SHP77 treated with DMSO at 0.1 percent for 48 hours (cell line): ENCODE data around the gene KHK.
"Not testable (repeated sequence)": the region's sequence is repeated elsewhere in the genome, so short reads cannot be mapped to it uniquely, and the experiment has no call there.

Experiments
- DNase-seq: peaks from one replicate; lab custom pipeline; 2025; lab: John Stamatoyannopoulos, UW

KHK gene

DNA sequence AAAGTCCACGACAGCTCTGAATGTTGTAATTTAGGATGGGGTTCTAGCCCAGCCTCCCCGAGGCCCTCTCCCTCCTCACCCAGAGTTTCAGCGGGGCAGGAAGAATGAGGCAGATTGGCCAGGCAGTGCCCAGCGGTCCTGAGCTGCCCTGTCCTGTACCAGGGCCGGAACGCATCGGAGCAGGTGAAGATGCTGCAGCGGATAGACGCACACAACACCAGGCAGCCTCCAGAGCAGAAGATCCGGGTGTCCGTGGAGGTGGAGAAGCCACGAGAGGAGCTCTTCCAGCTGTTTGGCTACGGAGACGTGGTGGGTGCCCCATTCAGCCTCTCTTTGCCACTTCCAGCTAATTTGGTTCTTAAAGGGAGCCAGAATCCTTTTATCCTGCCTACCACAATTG is 10.8 kb downstream of the KHK start:
- DNase-seq = no peak

DNA sequence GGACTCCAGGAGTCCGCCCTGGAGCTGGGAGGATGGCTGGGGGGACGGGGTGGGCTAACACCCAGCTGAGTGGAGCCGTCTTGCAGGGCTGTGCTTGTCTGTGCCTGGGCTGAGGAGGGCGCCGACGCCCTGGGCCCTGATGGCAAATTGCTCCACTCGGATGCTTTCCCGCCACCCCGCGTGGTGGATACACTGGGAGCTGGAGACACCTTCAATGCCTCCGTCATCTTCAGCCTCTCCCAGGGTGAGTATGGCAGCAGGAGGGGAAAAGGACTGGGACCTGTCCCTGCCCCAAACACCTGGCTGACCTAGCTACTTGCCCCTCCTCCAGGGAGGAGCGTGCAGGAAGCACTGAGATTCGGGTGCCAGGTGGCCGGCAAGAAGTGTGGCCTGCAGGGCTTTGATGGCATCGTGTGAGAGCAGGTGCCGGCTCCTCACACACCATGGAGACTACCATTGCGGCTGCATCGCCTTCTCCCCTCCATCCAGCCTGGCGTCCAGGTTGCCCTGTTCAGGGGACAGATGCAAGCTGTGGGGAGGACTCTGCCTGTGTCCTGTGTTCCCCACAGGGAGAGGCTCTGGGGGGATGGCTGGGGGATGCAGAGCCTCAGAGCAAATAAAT is 12.9 kb downstream of the KHK start:
- no peak for DNase-seq

DNA sequence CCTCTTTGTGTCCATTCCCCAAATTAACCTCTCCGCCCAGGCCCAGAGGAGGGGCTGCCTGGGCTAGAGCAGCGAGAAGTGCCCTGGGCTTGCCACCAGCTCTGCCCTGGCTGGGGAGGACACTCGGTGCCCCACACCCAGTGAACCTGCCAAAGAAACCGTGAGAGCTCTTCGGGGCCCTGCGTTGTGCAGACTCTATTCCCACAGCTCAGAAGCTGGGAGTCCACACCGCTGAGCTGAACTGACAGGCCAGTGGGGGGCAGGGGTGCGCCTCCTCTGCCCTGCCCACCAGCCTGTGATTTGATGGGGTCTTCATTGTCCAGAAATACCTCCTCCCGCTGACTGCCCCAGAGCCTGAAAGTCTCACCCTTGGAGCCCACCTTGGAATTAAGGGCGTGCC is 13.5 kb downstream of the KHK start:
- no peak for DNase-seq

DNA sequence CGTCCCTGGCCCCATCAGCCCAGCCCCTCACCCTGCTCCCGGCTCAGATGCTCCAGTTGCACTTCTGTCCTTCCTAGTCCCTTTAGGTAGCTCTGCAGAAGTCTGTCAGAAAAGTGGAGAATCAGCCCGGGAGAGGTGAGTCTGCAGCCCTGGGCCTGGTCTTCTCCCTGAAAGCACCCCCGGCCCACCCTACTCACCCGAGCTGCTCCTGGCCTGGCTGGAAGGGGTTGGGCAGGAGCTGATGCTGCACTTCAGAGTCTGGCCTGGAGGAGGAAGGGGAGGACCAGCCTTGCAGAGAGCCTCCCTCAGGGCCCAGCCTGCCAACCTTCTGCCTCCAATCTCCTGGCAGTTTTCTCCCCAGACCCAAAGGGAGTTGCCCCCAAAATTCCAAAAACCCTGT is 15.8 kb downstream of the KHK start:
- no peak for DNase-seq

DNA sequence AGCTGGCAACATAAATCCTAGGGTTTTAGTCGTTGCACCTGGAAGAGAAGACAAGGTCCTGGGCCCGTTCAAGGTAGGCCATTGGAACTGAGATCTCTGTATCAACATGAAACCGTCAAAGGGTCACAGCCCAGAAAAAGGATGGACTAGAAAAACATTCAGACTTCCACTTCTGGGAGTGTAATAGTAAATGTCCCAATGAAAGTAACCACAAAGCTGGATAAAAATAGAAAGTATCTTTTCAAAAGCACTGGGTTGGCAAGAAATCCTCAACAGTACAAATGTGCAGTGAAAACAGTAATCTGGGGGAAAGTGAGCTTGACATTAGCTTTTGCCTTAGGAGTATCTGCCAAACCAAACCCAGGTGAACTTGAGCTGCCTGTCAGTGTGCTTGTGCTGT is 19.4 kb downstream of the KHK start:
- no peak for DNase-seq

DNA sequence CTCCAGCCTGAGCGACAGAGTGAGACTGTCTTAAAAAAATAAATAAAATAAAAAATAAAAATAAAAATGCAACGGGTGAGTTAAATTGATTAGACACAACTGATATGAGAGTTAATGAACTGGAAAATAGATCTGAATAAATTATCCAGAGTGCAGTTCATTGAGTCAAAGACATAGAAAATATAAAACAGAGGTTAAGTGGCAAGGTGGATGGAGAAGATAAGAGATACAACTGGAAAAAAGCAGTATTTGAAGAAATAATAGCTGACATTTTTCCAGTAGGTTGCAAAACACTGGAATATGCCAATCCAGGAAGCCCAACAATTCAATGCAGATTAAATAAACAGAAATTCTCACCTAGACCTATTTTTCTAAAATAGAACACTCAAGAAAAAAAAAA is 21.6 kb downstream of the KHK start:
- no peak for DNase-seq

DNA sequence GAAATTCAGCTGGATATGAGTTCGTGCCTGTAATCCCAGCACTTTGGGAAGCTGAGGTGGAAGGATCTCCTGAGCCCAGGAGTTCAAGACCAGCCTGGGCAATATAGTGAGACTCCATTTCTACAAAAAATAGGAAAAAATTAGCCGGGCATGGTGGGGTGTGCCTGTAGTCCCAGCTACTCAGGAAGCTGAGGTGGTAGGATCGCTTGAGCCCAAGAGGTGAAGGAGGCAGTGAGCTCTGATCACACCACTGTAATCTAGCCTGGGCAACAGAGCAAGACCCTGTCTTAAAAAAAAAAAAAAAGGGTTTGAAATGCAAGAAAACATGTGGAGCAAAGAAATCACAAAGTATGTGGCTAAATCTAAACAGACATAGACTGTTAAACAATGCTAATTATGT is 22.5 kb downstream of the KHK start:
- no peak for DNase-seq

DNA sequence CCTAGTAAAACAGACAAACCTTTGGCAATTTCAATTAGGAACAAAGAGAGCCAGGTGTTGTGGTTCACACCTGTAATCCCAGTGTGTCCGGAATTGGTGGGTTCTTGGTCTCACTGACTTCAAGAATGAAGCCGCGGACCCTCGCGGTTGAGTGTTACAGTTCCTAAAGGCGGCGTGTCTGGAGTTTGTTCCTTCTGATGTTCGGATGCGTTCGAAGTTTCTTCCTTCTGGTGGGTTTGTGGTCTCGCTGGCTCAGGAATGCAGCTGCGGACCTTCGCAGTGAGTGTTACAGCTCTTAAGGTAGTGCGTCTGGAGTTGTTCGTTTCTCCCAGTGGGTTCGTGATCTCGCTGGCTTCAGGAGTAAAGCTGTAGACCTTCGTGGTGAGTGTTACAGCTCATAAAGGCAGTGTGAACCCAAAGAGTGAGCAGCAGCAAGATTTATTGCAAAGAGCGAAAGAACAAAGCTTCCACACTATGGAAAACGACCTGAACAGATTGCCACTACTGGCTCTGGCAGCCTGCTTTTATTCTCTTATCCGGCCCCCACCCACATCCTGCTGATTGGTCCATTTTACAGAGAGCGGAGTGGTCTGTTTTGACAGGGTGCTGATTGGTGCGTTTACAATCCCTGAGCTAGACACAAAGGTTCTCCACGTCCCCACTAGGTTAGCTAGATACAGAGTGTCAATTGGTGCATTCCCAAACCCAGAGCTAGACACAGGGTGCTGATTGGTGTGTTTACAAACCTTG is 24.2 kb downstream of the KHK start:
- DNase-seq = not testable (repeated sequence)

DNA sequence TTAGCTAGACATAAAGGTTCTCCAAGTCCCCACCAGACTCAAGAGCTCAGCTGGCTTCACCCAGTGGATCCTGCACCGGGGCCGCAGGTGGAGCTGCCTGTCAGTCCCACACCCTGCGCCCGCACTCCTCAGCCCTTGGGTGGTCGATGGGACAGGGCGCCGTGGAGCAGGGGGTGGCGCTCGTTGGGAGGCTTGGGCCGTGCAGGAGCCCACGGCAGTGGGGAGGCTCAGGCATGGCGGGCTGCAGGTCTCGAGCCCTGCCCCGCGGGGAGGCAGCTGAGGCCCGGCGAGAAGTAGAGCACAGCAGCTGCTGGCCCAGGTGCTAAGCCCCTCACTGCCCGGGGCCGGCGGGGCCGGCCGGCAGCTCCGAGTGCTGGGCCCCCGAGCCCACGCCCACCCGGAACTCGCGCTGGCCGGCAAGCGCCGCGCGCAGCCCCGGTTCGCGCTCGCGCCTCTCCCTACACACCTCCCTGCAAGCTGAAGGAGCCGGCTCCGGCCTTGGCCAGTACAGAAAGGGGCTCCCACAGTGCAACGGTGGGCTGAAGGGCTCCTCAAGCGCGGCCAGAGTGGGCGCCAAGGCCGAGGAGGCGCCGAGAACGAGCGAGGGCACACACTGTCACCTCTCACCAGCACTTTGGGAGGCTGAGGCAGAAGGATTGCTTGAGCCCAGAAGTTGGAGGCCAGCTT is 25.0 kb downstream of the KHK start:
- DNase-seq = not testable (repeated sequence)

DNA sequence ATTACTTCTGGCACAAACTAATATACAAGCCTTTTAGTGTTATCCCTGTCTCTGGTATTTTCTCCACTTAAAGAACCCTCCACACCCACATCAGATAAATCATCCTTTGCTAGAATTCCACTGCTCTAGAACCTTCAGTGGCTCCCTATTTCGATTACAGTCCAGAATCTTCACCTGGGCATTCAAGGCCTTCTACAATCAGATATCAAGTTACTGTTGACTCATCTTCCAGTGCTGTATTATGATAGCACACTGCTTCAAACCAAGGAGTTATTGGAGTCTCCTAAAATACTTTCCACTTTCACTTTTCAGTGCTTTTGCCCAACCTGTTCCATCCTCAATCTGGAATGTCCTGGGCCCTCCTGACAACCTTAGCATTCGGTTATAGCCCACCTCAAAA is 28.9 kb downstream of the KHK start:
- DNase-seq = no peak

DNA sequence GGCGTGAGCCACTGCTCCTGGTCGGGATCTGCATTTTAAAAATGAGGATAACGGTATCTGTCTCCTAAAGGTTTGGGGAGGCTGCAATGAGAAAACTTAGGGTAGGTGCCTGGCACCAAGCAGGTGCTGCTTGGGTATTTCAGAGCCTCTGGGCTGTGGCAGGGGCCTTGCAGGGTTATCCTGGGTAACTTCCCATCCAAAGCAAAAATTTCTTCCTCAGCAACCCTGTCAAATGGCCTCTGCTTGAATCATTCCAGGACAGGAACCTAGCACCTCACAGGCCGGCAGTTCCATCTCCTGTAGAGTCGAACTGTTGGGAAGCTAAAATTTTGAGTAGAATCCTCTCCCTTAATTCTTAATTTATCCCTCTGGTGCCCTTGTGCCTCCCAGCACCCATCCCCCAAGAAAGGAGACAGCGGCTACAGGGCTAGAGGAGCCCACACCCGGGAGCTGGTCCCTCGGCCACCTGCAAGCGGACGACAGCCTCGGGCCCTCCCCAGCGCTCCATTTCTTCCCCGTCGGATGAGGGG is 31.5 kb downstream of the KHK start:
- DNase-seq = no peak

DNA sequence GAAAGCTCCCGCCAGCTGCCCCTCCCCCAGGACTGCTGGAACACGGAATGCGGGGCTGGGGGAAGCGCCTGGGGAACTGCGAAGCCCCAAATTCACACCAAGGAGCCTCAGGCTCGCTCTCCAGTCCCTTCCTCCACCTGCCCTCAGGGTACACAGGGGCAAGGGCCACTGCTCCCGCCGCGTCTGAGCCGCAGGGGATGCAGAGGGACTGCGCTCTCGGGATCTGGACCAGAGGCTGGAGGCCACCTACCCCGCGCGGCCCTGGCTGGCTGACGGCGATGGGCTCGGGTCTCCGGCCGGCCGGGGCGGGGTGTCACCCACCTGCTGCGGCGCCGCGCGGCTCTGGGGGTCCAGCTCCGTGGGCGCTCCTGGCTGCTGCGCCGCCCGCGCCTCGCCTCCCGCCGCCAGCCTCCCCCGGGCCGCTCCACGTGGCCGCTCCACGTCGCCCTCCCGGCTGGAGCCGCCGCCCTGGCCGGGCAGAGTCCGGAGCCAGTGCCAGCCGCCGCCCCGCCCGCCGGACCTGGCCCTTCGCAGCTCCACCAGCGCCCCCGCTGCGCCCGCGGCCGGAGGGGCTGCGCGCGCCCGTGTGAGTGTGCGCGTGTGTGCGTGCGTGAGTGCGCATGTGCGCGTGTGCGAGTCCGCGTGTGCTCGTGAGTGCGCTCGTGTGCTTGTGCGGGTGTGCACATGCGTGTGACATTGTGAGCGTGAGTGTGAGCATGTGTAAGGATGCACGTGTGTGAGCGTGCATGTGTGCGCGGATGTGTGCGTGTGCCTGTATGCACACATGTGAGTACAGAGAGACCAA is 32.2 kb downstream of the KHK start, which contains the start of gene CGREF1:
TSS of gene CGREF1 (minus strand) at position 604 of the 805 bp plus-strand sequence. CDS start 14,762 bp downstream, outside the sequence.
- no peak for DNase-seq

DNA sequence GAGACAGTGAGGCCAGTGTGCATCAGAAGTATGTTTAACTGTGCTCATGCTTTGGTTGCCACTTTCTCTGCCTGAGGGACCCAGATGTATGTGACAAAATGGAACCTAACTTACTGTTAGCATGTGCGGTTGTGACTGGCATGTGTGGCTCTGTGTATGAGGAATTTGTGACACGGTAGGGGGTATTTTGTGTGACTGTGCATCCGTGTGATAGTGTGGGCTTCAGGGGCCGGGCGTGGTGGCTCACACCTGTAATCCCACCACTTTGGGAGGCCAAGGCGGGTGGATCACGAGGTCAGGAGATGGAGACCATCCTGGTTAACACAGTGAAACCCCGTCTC is 32.7 kb downstream of the KHK start:
- not testable (repeated sequence) for DNase-seq

DNA sequence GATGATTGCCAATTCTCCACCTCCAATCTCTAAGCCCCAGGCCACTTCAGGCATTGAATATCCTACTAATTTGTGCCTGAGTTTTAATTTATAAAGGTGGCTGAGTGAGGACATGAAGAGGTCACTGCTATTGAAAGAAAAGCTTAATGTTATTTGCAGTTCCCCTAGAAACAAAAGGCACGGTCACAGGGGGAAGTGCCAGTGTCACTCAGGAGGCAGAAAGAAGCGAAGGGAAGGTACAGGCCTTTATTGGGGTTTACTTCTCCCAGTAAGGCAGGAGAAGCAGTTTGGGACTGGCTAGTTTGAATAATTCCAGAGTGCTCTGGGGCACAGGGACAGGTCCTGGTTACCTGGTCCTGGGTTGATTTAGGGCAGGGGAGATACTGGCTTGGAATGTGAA is 35.3 kb downstream of the KHK start:
- no peak for DNase-seq

DNA sequence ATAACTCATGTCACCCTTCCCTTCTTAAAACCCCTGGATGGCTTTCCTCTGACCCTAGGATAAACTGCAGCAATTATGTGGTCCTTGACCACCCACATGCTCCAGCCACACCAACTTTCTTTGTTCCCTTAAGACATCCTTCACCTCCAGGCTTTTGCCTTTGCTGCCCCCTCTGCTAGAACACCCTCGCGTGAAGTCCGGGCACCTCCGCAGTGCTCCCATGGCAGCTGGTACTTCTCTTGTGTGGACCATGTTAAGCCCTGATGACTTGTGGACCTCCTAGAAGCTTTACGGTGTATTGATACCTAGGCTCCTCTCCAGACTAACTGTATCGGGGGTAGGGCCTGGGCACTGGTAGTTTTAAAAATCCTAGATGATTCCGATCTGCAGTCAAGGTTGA is 36.2 kb downstream of the KHK start:
- no peak for DNase-seq

DNA sequence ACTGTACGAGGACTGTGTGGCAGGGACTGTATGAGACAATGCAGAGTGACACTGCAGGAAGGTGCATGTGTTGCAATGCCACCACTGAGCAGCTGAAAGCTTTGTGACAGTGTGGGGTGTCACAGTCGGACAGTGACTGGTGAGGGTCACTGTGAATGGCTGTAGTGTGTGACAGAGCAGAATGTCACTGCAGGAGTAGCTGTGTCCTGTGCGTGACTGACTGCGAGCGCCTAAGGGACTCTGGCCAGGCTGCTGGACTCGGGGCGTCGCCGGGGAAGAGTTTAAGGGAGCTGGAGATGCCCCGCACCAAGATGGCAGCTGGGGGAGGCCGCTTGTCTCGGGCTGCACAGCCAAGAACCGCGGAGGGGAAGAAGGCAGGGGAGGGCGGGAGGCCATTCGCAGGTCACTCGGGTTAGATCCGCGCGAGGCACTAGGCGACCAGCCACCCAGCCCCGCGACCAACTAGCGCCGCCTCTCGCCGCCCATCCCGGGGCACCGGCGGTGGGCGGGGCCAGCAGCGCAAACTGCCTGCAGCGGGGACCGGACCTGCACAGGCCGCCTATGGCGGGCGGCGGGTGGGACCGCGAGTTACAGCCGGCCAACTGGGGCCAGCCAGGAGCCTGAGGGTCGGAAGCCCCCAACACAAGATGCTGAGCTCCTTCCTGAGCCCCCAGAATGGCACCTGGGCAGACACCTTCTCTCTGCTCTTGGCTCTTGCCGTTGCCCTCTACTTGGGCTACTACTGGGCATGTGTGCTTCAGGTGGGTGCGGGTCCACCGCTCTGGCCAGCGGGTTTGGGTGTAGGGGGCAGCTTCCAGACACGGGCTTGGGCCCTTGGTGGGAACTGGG is 37.0 kb downstream of the KHK start, which contains the start of gene ABHD1:
TSS of gene ABHD1 (plus strand) at position 514 of the 849 bp plus-strand sequence. CDS start at position 648, 134 bp downstream.
- no peak for DNase-seq

DNA sequence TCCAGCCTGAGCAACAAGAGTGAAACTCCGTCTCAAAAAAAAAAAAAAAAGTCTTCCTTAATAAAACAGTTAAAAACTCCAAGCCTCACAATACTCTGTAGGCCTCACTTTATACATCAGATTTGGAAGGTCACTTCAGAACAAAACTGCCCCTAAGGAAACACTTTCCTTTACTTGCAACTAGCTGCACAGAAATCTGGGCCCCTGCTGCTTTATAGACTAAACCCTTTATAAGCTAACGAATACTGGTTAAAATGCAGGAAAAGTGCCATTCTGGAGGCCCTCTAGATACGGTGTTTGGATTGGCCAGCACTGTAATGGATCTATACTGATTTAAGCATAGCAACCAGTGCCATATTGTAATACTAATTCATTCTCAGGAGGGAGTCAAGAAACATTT is 38.5 kb downstream of the KHK start:
- DNase-seq = no peak

DNA sequence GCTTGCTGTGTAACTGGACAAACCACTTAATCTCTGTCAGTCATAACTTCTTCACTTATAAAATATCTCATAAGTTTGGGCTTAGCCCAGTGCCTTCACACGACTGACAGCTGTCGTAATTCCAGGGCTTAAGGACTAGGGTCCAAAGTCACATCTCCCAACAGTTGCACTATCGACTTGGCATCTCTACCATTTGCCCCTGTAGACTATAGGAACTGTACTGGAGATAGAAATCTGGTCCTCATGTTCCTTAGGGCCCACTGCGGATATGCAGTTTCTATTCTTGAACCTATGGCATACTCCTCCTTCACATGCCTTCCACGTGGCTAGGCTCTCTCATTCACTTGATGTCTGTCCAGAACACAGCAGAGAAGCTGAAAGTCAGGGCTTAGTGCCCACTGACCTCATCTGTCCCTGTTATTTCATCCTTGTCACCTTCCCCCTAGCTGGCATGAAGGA is 39.7 kb downstream of the KHK start:
- no peak for DNase-seq

DNA sequence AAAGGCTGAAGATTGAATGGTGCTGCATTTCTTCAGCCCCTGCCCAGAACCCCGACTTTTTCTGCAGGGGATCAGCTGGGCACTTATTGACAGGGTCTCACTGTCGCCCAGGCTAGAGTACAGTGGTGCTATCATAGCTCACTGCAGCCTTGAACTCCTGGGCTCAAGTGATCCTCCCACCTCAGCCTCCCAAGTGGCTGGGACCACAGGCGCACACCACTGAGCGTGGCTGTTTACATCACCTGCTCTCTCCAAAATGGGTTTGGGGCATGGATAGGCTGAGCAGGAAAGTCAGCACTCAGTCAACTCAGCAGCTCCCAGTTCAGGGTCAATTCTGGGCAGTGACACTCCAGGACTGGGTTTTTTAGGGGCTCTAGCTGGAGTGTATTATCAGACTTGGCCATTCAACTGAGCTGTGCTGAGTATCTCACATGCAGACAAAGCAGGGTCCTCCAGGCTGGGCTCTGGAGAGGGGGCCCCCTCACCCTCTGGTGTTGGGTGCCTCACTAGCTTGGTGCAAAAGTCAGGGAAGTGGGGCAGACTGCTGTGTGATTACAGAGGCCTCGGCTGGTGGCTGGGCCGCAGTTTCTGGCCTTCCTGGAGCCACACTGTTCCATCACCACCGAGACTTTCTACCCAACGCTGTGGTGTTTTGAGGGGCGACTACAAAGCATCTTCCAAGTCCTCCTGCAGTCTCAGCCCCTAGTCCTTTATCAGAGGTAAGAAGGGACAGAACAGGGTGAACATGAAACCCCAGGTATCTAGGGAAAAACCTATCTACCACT is 41.5 kb downstream of the KHK start:
- no peak for DNase-seq
